ENCODE measurements around the gene ELFN2. TPM values are rescaled to one million over a fixed set of nuclear protein-coding genes. Genes with fewer than 3 reads are reported as not detected.

The ELFN2 gene
- total and polyA plus RNA-seq, 2 donors (not counting 3 experiments of a cell fraction or from before 2014, with no cell fraction given): 0.41 to 1.3 TPM

DNA sequence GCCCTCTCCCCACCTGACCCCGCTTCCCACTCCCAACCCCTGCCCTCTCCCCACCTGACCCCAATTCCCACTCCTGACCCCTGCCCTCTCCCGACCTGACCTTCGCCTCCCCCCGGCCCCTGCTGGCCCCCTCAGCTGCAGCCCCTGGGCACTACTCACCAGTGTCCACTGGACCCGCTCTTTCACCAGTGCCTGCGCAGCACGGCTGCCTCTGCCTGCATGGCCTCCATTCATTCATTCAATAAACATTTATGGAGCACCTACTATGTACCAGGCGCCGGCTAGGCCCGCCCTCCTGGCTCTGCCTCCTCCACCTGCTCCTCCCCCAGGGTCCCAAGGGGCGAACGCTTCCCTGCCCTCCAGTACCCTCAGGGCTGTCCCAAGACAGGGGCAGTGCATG is 42.6 kb downstream of the ELFN2 start:
- H3K27me3 ChIP-seq (ENCODE audit: control insufficient read depth in 2 of 2, insufficient read depth in 2 of 2, low read length in 2 of 2): peaks cover 0 to 6% of the 10 kb centered on the region in 2 experiments
- no peak for FAIRE-seq
- DNase-seq (ENCODE audit: low read depth, low spot score): no peak
- H3K4me1 ChIP-seq (ENCODE audit: control insufficient read depth, extremely low read depth, insufficient read depth, low read length): no peaks in the 10 kb centered on the region
- H3K36me3 ChIP-seq (ENCODE audit: control insufficient read depth in 2 of 2, extremely low read depth in 1 of 2, insufficient read depth in 2 of 2, low read length in 2 of 2): no peaks in the 10 kb centered on the region
- no peak overlapping the region for H3K27ac ChIP-seq (ENCODE audit: insufficient read depth, low read depth, low read length)
- ChIA-PET POLR2A (no interaction called here), CTCF (no interaction called here)
- H3K4me2 ChIP-seq (ENCODE audit: insufficient read depth, low read length): no peak overlapping the region
- TF ChIP-seq EZH2 (IDR thresholded peaks at IDR 0.05; ENCODE audit: borderline replicate concordance, low read depth, low read length, severe bottlenecking) (no peak), FOS (IDR thresholded peaks at IDR 0.05; ENCODE audit: borderline replicate concordance, insufficient read depth, low read length) (no peak), MYC (IDR thresholded peaks at IDR 0.05; ENCODE audit: low read depth, low read length) (no peak), GATA2 (IDR thresholded peaks at IDR 0.05; ENCODE audit: insufficient read depth, insufficient read length, low read depth, low read length) (no peak), JUN (IDR thresholded peaks at IDR 0.05; ENCODE audit: borderline replicate concordance, insufficient read depth, insufficient read length, low read depth) (no peak), POLR2AphosphoS5 (IDR thresholded peaks at IDR 0.05; ENCODE audit: insufficient read depth, low read depth, low read length) (no peak), MAX (IDR thresholded peaks at IDR 0.05; ENCODE audit: insufficient read depth, insufficient read length) (no peak)
- H2AFZ ChIP-seq (ENCODE audit: low read depth, low read length): no peak overlapping the region
- BruUV-seq (replicated peaks): no TSS peak
- H3K9ac ChIP-seq (replicated peaks; ENCODE audit: extremely low read depth, insufficient read depth, low read length): no peak overlapping the region
- dilution Hi-C loops (cut with MboI; ENCODE audit: extremely low pct_ligation_motif_present, low sequenced_read_pairs): no loop called here
- H3K9me1 ChIP-seq (replicated peaks; ENCODE audit: control insufficient read depth, extremely low read depth, insufficient read depth, low read length): no peaks in the 10 kb centered on the region
- H3K4me3 ChIP-seq (replicated peaks in 1 of 3; ENCODE audit: insufficient read depth in 1 of 3, low read depth in 1 of 3, low read length in 3 of 3): no peak overlapping the region
- intact Hi-C loops (cut with micrococcal nuclease): no loop called here
- no peaks in the 10 kb centered on the region for H3K79me2 ChIP-seq (ENCODE audit: control insufficient read depth, insufficient read depth, low read length)
- no peaks in the 10 kb centered on the region for H3K9me3 ChIP-seq (replicated peaks; ENCODE audit: control insufficient read depth, insufficient read depth, low read length)
- no peaks in the 10 kb centered on the region for H4K20me1 ChIP-seq (replicated peaks; ENCODE audit: control insufficient read depth, extremely low read depth, insufficient read depth, low read length)

GRCh38 chr22:37383341-37383740 is 43.9 kb downstream of the ELFN2 start:
- Histone ChIP-seq H3K79me2 (ENCODE audit: control insufficient read depth, insufficient read depth, low read length) (no peaks in the 10 kb centered on the region), H3K4me1 (ENCODE audit: control insufficient read depth, extremely low read depth, insufficient read depth, low read length) (no peaks in the 10 kb centered on the region), H3K9me1 (replicated peaks; ENCODE audit: control insufficient read depth, extremely low read depth, insufficient read depth, low read length) (no peaks in the 10 kb centered on the region), H3K4me3 (replicated peaks in 1 of 3; ENCODE audit: insufficient read depth in 1 of 3, low read depth in 1 of 3, low read length in 3 of 3) (no peak overlapping the region), H2AFZ (ENCODE audit: low read depth, low read length) (no peak overlapping the region), H4K20me1 (replicated peaks; ENCODE audit: control insufficient read depth, extremely low read depth, insufficient read depth, low read length) (no peaks in the 10 kb centered on the region), H3K4me2 (ENCODE audit: insufficient read depth, low read length) (no peak overlapping the region), H3K36me3 (ENCODE audit: control insufficient read depth in 2 of 2, extremely low read depth in 1 of 2, insufficient read depth in 2 of 2, low read length in 2 of 2) (no peaks in the 10 kb centered on the region), H3K9me3 (replicated peaks; ENCODE audit: control insufficient read depth, insufficient read depth, low read length) (no peaks in the 10 kb centered on the region), H3K27me3 (ENCODE audit: control insufficient read depth in 2 of 2, insufficient read depth in 2 of 2, low read length in 2 of 2) (peaks cover 0 to 6% of the 10 kb centered on the region in 2 experiments), H3K9ac (replicated peaks; ENCODE audit: extremely low read depth, insufficient read depth, low read length) (no peak overlapping the region), H3K27ac (ENCODE audit: insufficient read depth, low read depth, low read length) (no peak overlapping the region)
- ChIA-PET CTCF (interaction anchor here (1.2 kb wide), 1 partner anchor 69 kb away, joined by 4 read pairs; no protein-coding TSS in a partner anchor), POLR2A (no interaction called here)
- no TSS peak for BruUV-seq (replicated peaks)
- DNase-seq (ENCODE audit: low read depth, low spot score) (no peak), FAIRE-seq (no peak)
- TF ChIP-seq EZH2 (IDR thresholded peaks at IDR 0.05; ENCODE audit: borderline replicate concordance, low read depth, low read length, severe bottlenecking) (no peak), FOS (IDR thresholded peaks at IDR 0.05; ENCODE audit: borderline replicate concordance, insufficient read depth, low read length) (no peak), POLR2A (IDR thresholded peaks at IDR 0.05; ENCODE audit: low read depth, low read length) (no peak), MAX (IDR thresholded peaks at IDR 0.05; ENCODE audit: insufficient read depth, insufficient read length) (no peak), POLR2AphosphoS5 (IDR thresholded peaks at IDR 0.05; ENCODE audit: insufficient read depth, low read depth, low read length) (no peak), MYC (IDR thresholded peaks at IDR 0.05; ENCODE audit: low read depth, low read length) (no peak), JUN (IDR thresholded peaks at IDR 0.05; ENCODE audit: borderline replicate concordance, insufficient read depth, insufficient read length, low read depth) (no peak), GATA2 (IDR thresholded peaks at IDR 0.05; ENCODE audit: insufficient read depth, insufficient read length, low read depth, low read length) (no peak), CTCF (IDR thresholded peaks at IDR 0.05; ENCODE audit: extremely low read depth in 1 of 2, insufficient read depth in 1 of 2, low read depth in 1 of 2, low read length in 2 of 2) (no peak)
- intact Hi-C loops (cut with micrococcal nuclease) (no loop called here), dilution Hi-C loops (cut with MboI; ENCODE audit: extremely low pct_ligation_motif_present, low sequenced_read_pairs) (no loop called here)

All from endothelial cell of umbilical vein (primary cell).